ENCODE data around the gene ADGRL3. TPM values are rescaled to one million over a fixed set of nuclear protein-coding genes. Genes with fewer than 3 reads are reported as not detected.
A peak's percentile ranks its signal among the peaks of the same experiment; 100 is the strongest.

ADGRL3 gene
- total RNA-seq, 1 donor from 2014 or later, result 31.3 TPM

- no peak overlapping the region for H3K27ac ChIP-seq (ENCODE audit: low read depth, low read length)
- H3K4me2 ChIP-seq (ENCODE audit: low read length), result peak overlapping the region; percentile 100
- H4K20me1 ChIP-seq (ENCODE audit: insufficient read depth, low read length), result no peaks in the 10 kb centered on the region
- peak overlapping the region; percentile 84 for H3K9ac ChIP-seq (ENCODE audit: low read length)
- peaks cover 15% of the 10 kb centered on the region for H3K4me1 ChIP-seq (ENCODE audit: insufficient read depth, low read length)
- peaks cover 6% of the 10 kb centered on the region for H3K79me2 ChIP-seq (ENCODE audit: insufficient read depth, low read length)
- Mint-ChIP-seq H3K36me3 (ENCODE audit: low read depth, unreplicated experiment) (no peaks in the 10 kb centered on the region), H3K27me3 (ENCODE audit: low read depth, unreplicated experiment) (no peaks in the 10 kb centered on the region), H3K4me3 (ENCODE audit: unreplicated experiment) (peak overlapping the region; percentile 99), H3K4me1 (ENCODE audit: low read depth, unreplicated experiment) (peaks cover 22% of the 10 kb centered on the region), H3K9me3 (ENCODE audit: unreplicated experiment) (no peaks in the 10 kb centered on the region), H3K27ac (ENCODE audit: unreplicated experiment) (peak overlapping the region; percentile 94)
- DNase-seq (ENCODE audit: low read depth) (no peak), FAIRE-seq (no peak)
- H3K9me3 ChIP-seq (ENCODE audit: insufficient read depth, low read depth, low read length), result no peaks in the 10 kb centered on the region
- H3K27me3 ChIP-seq (ENCODE audit: insufficient read depth, low read length), result peaks cover 6% of the 10 kb centered on the region
- no peaks in the 10 kb centered on the region for H3K36me3 ChIP-seq (ENCODE audit: insufficient read depth, low read length)
- peak overlapping the region; percentile 83 for H3K4me3 ChIP-seq (ENCODE audit: insufficient read depth, low read depth, low read length)
- H2AFZ ChIP-seq (ENCODE audit: low read depth, low read length), result peak overlapping the region; percentile 92
- peak; percentile 58 for TF ChIP-seq EZH2 (IDR thresholded peaks at IDR 0.05; ENCODE audit: insufficient read depth, low read length)
- TF ChIP-seq, protein P1, sequence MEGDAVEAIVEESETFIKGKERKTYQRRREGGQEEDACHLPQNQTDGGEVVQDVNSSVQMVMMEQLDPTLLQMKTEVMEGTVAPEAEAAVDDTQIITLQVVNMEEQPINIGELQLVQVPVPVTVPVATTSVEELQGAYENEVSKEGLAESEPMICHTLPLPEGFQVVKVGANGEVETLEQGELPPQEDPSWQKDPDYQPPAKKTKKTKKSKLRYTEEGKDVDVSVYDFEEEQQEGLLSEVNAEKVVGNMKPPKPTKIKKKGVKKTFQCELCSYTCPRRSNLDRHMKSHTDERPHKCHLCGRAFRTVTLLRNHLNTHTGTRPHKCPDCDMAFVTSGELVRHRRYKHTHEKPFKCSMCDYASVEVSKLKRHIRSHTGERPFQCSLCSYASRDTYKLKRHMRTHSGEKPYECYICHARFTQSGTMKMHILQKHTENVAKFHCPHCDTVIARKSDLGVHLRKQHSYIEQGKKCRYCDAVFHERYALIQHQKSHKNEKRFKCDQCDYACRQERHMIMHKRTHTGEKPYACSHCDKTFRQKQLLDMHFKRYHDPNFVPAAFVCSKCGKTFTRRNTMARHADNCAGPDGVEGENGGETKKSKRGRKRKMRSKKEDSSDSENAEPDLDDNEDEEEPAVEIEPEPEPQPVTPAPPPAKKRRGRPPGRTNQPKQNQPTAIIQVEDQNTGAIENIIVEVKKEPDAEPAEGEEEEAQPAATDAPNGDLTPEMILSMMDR (IDR thresholded peaks at IDR 0.05; ENCODE audit: insufficient read depth, low read depth, low read length), result no peak
Measured at GRCh38 chr4:61201961-61202637, 2.0 kb downstream of the ADGRL3 start.

GRCh38 chr4:61202638-61203435 lies 2.7 kb downstream of the ADGRL3 start:
- H3K9me3 Mint-ChIP-seq (ENCODE audit: unreplicated experiment), result no peaks in the 10 kb centered on the region
- Histone ChIP-seq H3K27me3 (ENCODE audit: insufficient read depth, low read length) (peaks cover 6% of the 10 kb centered on the region), H2AFZ (ENCODE audit: low read depth, low read length) (peak overlapping the region; percentile 89), H3K27ac (ENCODE audit: low read depth, low read length) (no peak overlapping the region), H3K36me3 (ENCODE audit: insufficient read depth, low read length) (no peaks in the 10 kb centered on the region), H3K79me2 (ENCODE audit: insufficient read depth, low read length) (peaks cover 6% of the 10 kb centered on the region), H3K4me3 (ENCODE audit: insufficient read depth, low read depth, low read length) (peak overlapping the region; percentile 83), H3K4me1 (ENCODE audit: insufficient read depth, low read length) (peaks cover 15% of the 10 kb centered on the region), H3K9ac (ENCODE audit: low read length) (peak overlapping the region; percentile 84), H3K9me3 (ENCODE audit: insufficient read depth, low read depth, low read length) (no peaks in the 10 kb centered on the region), H3K4me2 (ENCODE audit: low read length) (peak overlapping the region; percentile 100), H4K20me1 (ENCODE audit: insufficient read depth, low read length) (no peaks in the 10 kb centered on the region)
- H3K4me3 Mint-ChIP-seq (ENCODE audit: unreplicated experiment), result peak overlapping the region; percentile 99
- peak; percentile 60 for TF ChIP-seq EZH2 (IDR thresholded peaks at IDR 0.05; ENCODE audit: insufficient read depth, low read length)
- TF ChIP-seq, protein P1 (IDR thresholded peaks at IDR 0.05; ENCODE audit: insufficient read depth, low read depth, low read length), result no peak
- DNase-seq (ENCODE audit: low read depth) (no peak), FAIRE-seq (no peak)
- H3K27me3 Mint-ChIP-seq (ENCODE audit: low read depth, unreplicated experiment), result no peaks in the 10 kb centered on the region
- H3K36me3 Mint-ChIP-seq (ENCODE audit: low read depth, unreplicated experiment), result no peaks in the 10 kb centered on the region
- peak overlapping the region; percentile 94 for H3K27ac Mint-ChIP-seq (ENCODE audit: unreplicated experiment)
- H3K4me1 Mint-ChIP-seq (ENCODE audit: low read depth, unreplicated experiment), result peaks cover 22% of the 10 kb centered on the region
